HUES64 (cell line): Measurements from ENCODE around the gene TNIK.
A peak's percentile ranks its signal among the peaks of the same experiment; 100 is the strongest.
"Not testable (repeated sequence)": the region's sequence is repeated elsewhere in the genome, so short reads cannot be mapped to it uniquely, and the experiment has no call there.

ENCODE experiments used
- H3K27ac ChIP-seq: 2 replicates; pipeline ENCODE4 v1.7.0; 2013; ENCODE audit warnings: low read depth, low read length, inconsistent platforms
- H3K27me3 ChIP-seq: 2 replicates; pipeline ENCODE4 v1.6.1; 2013; ENCODE audit warnings: mild to moderate bottlenecking, low read length; ENCODE audit not compliant: insufficient read depth
- H3K36me3 ChIP-seq: 2 replicates; pipeline ENCODE4 v1.6.1; 2013; ENCODE audit warnings: mild to moderate bottlenecking, low read length; ENCODE audit not compliant: insufficient read depth
- H3K4me1 ChIP-seq: 2 replicates; pipeline ENCODE4 v1.6.1; 2013; ENCODE audit warnings: mild to moderate bottlenecking, low read length, moderate library complexity; ENCODE audit not compliant: insufficient read depth
- H3K4me3 ChIP-seq: 2 replicates; pipeline ENCODE4 v1.5.1; 2013; ENCODE audit warnings: mild to moderate bottlenecking, low read length, moderate library complexity
- H3K9ac ChIP-seq: 2 replicates; pipeline ENCODE4 v1.6.1; 2013; ENCODE audit warnings: mild to moderate bottlenecking, low read depth, low read length
- H3K9me3 ChIP-seq: 2 replicates; pipeline ENCODE4 v1.6.1; 2013; ENCODE audit warnings: low read depth, low read length; ENCODE audit not compliant: insufficient read depth
- WGBS: fragments of 150-250, 120-280 bp; methylation state at CpG from one replicate; pipeline ENCODE4 v1.1.7; 2013; ENCODE audit warnings: missing lambda C conversion rate; 5-methylcytosine and 5-hydroxymethylcytosine counted together

The TNIK gene

DNA sequence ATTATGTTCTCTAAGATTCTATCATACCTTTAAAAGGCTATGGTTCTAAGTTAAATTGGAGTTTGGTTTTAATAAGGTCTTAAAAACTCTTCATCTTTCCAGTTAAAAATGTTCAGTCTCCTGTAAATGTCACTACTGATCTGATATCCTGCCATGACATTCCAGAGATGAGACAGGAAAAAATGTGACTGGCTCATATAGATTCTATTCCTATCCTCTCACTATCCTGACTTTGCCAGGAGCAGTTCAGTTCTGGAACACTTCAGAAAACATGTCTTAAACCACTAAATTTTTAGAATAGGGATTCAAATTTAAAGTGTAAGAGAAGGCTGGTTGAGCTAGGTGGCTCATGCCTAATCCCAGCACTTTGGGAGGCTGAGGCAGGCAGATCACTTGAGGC, 170.9 kb downstream of the TNIK start:
- no peak overlapping the region for H3K27ac ChIP-seq
- H3K4me1 ChIP-seq = peaks cover 7% of the 10 kb centered on the region
- no peak overlapping the region for H3K4me3 ChIP-seq
- no peak overlapping the region for H3K9ac ChIP-seq
- no peaks in the 10 kb centered on the region for H3K36me3 ChIP-seq
- no peaks in the 10 kb centered on the region for H3K9me3 ChIP-seq
- no peaks in the 10 kb centered on the region for H3K27me3 ChIP-seq

DNA sequence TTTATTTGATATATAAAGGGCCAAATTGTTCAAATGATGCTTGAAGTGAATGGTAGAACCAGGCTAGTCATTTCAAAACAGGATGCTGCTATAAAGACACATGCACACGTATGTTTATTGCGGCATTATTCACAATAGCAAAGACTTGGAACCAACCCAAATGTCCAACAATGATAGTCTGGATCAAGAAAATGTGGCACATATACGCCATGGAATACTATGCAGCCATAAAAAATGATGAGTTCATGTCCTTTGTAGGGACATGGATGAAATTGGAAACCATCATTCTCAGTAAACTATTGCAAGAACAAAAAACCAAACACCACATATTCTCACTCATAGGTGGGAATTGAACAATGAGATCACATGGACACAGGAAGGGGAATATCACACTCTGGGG, 172.4 kb downstream of the TNIK start:
- WGBS = 100% methylated on average over 2 of the region's 3 CpGs
- not testable (repeated sequence) for H3K36me3 ChIP-seq, H3K4me3 ChIP-seq, H3K9me3 ChIP-seq, H3K9ac ChIP-seq, H3K27ac ChIP-seq, H3K27me3 ChIP-seq
- H3K4me1 ChIP-seq = peaks cover 16% of the 10 kb centered on the region

DNA sequence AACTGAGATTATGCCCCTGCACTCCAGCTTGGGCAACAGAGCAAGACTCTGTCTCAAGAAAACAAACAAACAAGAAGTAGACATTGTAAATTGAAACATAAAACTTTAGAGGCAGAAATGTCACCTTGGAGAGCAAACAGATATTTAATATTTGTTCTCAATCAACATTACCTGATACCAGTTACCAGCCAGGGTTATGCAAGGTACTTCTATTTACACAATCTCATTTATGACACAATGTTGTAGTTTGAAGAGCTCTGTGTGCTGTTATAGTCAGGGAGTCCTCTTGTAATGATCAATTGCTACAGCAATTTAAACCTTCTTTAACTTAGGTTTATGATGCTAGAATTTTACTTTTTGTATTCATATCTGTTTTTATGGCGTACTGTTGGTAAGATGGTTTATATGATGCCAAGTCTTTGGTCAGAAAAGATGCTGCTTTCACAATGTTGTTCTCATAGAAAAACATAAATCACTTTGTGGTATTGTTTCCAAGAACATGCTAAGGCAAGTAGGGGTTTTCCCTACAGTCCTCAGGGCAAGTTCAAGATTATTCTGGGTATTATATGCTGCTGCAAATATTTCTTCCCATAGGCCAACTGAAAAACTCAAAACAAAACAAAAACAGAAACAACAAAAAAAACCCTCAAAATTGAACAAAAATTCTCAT, 173.5 kb downstream of the TNIK start:
- Histone ChIP-seq H3K9ac (no peak overlapping the region), H3K9me3 (no peaks in the 10 kb centered on the region), H3K4me1 (peaks cover 16% of the 10 kb centered on the region), H3K27ac (no peak overlapping the region), H3K27me3 (no peaks in the 10 kb centered on the region), H3K4me3 (no peak overlapping the region), H3K36me3 (no peaks in the 10 kb centered on the region)
- 100% methylated on average over 1 of the region's 1 CpG for WGBS

DNA sequence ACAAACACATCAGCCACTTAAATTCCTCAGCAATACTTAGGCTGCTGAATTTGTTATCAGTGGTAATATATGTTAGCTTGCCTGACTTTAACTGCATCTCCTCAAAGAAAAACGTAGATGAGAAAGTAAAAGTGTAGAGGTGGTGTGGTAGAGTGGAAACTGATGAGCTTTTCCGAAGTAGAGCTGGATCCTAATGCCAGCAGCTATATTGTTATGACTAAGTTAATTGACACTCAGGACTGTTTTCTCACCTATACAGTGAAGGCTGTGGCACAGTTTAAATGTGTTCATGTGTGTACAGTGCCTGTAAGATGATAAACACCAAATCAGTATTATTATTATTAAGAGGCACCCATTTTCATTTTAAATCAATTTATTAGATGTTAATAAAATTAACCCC, 174.9 kb downstream of the TNIK start:
- Histone ChIP-seq H3K4me3 (no peak overlapping the region), H3K27ac (no peak overlapping the region), H3K27me3 (no peaks in the 10 kb centered on the region), H3K9ac (no peak overlapping the region), H3K4me1 (peaks cover 16% of the 10 kb centered on the region), H3K36me3 (no peaks in the 10 kb centered on the region), H3K9me3 (no peaks in the 10 kb centered on the region)
- WGBS = 85% methylated on average over 2 of the region's 2 CpGs

DNA sequence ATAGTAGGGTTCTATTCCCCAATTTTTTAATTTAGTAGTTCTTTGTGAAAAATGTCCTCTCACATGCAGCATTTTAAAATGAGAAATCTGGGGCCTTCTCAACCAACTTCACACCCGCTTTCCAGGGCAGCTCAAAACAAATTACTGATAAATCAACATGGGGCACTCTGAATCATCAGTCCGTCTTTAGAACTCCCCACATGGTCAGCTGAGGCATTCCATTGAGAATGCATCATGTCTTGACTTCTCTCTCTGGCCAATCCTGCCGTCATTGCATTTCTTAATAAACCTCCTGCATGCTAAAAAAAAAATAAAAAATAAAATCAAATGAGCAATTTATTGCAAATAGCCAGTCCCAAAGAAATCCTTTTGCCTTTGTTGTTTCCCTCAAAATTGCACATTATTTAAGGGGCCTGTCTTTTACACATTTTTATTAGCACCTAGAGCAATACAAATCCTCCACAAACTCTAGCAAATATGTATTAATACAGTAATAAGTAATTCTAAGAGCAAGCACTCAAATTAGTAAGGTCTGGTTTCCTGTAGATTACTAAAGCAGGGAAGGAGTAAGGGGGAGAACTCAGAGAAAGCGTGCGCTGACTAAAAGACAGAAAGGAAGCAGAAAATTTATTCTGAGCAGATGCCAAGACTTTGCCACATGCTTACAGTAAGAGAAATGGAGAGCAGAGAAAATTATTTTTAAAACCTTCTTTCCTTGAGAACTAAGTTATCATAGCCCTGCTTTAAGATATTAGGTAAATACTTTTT, 175.7 kb downstream of the TNIK start:
- H3K27me3 ChIP-seq = no peaks in the 10 kb centered on the region
- no peaks in the 10 kb centered on the region for H3K9me3 ChIP-seq
- H3K4me1 ChIP-seq = peaks cover 16% of the 10 kb centered on the region
- H3K4me3 ChIP-seq = no peak overlapping the region
- no peaks in the 10 kb centered on the region for H3K36me3 ChIP-seq
- H3K27ac ChIP-seq = no peak overlapping the region
- H3K9ac ChIP-seq = peak overlapping the region; percentile 38; the same call in 1 of the 2 replicates
- WGBS = 73% methylated on average over 5 of the region's 5 CpGs

DNA sequence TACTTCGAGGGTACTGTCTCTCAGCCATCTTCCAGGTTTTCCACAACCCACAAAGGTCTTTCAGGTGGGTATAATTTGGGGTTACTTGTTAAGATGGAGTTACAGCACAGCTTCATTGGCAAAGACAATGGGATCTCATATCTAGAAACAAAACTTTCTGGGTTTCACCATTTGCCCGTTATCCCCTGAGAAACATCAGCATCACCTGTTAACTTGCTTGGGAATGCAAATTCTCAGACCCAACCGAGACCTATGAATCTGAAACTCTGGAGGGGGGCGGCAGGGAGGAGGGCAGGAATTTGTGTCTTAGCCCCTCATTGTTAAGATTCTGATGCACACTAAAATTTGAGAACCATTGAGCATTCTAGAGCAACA, 176.4 kb downstream of the TNIK start:
- WGBS = 74% methylated on average over 4 of the region's 4 CpGs
- H3K27ac ChIP-seq = no peak overlapping the region

DNA sequence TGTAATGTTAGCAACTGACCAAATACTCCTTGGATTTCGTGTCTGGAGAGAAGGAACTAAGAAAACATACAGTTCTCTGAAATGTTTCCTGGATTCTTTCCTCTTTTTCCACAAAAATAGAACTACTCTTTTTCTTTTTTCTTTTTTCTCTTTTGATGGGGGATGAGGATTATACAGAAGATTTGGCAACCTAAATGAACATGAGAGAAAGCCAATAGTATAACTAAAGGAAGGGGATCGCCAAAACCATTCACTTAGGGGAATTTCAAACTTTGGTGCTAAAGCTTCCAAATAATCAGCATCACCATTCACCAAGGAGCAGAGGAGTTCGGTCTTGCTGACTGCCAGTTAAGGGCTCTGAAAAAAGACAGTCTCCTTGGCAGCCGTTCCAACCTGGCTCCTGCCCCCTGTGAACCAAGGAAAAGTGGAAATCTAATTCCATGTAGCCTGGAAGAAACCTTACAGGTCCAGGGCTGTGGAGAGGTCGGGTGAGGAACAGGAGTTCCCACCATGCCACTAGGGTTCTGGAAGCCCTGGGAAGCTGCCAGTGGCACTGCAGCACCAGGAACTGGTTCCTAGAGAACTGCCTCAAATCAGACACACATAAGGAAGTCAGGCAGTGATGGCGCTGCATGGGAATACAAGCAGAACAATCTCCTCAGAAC, 176.9 kb downstream of the TNIK start:
- no peak overlapping the region for H3K9ac ChIP-seq
- no peaks in the 10 kb centered on the region for H3K27me3 ChIP-seq
- no peaks in the 10 kb centered on the region for H3K9me3 ChIP-seq
- WGBS = 92% methylated on average over 6 of the region's 6 CpGs
- H3K36me3 ChIP-seq = no peaks in the 10 kb centered on the region
- peaks cover 16% of the 10 kb centered on the region for H3K4me1 ChIP-seq
- H3K27ac ChIP-seq = no peak overlapping the region
- no peak overlapping the region for H3K4me3 ChIP-seq

More for the DNA sequence above, 176.4 kb downstream of the TNIK start:
- Histone ChIP-seq H3K4me3 (no peak overlapping the region), H3K36me3 (no peaks in the 10 kb centered on the region), H3K9ac (no peak overlapping the region), H3K4me1 (peaks cover 16% of the 10 kb centered on the region), H3K9me3 (no peaks in the 10 kb centered on the region), H3K27me3 (no peaks in the 10 kb centered on the region)

DNA sequence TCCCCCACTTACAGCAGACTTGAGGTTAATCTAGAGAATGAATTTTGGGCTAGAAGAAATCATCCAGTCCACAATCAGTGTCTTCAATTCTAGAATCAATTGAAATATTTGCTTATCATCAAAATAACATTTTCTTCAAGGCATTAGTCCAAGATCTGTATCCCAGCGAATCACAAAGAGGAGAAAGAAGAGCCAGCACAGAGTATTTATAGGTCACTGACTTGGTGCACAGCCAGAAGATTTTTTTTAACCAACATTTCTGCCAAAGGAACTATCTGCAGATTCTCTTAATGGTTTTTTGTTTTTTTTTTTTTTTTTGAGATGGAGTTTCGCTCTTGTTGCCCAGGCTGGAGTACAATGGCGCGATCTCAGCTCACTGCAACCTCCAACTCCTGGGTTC, 178.2 kb downstream of the TNIK start:
- Histone ChIP-seq H3K27ac (no peak overlapping the region), H3K9ac (no peak overlapping the region), H3K36me3 (no peaks in the 10 kb centered on the region), H3K9me3 (no peaks in the 10 kb centered on the region), H3K4me3 (no peak overlapping the region), H3K27me3 (no peaks in the 10 kb centered on the region), H3K4me1 (peaks cover 23% of the 10 kb centered on the region)
- WGBS = 98% methylated on average over 4 of the region's 4 CpGs

DNA sequence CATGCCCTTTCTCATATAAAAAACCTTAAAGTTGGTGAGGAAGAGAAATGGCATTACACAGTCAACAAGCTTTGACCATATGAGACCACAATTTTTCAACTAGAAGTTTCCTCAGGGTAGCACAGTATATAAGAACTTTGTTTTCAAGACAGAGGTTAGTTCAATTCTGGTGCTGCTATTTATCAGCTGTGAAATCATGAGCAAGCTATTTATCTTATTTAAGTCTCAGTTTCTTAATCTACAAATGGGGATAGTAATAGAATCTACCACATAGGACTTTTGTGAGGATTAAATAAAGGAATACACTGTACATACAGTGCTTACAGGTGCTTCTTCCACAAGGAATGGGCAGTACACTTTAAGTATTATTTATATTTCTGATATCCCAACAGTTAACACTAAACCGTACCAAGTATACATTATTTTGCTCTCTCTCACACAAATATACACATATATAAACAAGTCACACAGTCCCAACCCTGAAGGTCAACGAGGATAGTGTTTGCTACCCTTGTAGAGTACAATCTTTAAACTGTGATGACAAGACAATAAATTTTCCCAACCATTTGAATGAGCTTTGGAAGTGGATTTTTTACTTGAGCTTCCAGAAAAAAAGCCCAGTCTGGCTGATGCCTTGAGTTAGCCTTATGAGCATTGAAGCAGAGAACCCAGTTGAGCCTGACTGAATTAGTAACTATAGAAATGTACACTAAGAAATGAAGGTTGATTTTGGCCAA, 178.8 kb downstream of the TNIK start:
- no peak overlapping the region for H3K27ac ChIP-seq
- WGBS = 100% methylated on average over 2 of the region's 2 CpGs
- H3K36me3 ChIP-seq = no peaks in the 10 kb centered on the region
- no peak overlapping the region for H3K4me3 ChIP-seq
- no peak overlapping the region for H3K9ac ChIP-seq
- H3K4me1 ChIP-seq = peaks cover 23% of the 10 kb centered on the region
- no peaks in the 10 kb centered on the region for H3K9me3 ChIP-seq
- no peaks in the 10 kb centered on the region for H3K27me3 ChIP-seq

DNA sequence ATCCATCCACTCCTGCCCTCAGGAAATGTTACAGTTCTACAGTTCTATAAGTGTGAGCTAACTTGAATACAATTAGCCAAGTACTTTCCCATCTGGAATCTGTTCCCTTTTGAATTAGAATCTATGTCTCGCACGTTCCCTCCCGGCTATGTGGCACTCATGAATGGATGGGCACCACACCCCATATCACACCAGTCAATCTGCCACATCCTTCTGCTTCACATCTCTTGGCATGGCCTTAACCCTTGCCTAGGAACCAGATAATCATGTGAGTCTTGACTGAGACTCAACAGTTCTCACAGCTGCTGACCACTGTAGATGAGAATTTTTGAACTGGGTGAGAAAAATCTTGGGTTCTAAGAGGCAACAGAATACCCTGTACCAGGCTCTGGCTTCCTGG, 180.2 kb downstream of the TNIK start:
- no peak overlapping the region for H3K9ac ChIP-seq
- peaks cover 23% of the 10 kb centered on the region for H3K4me1 ChIP-seq
- H3K27ac ChIP-seq = no peak overlapping the region
- WGBS = 95% methylated on average over 3 of the region's 3 CpGs
- H3K4me3 ChIP-seq = no peak overlapping the region
- H3K36me3 ChIP-seq = no peaks in the 10 kb centered on the region
- no peaks in the 10 kb centered on the region for H3K9me3 ChIP-seq
- no peaks in the 10 kb centered on the region for H3K27me3 ChIP-seq

DNA sequence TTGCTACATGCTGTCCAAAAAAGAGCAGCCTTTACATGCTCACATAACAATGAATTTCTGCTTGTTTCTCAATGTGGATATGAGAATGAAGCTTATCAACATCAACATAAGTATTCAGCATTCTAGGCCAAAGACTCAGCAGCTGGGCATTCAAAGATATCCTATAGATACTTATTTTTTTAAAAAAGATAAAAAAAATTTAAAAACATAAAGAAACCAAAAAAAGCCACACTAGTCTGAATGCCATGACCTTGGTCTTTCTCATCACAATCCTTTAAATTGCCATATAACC, 182.0 kb downstream of the TNIK start:
- Histone ChIP-seq H3K27me3 (no peaks in the 10 kb centered on the region), H3K9ac (no peak overlapping the region), H3K4me3 (no peak overlapping the region), H3K9me3 (no peaks in the 10 kb centered on the region), H3K4me1 (peaks cover 15% of the 10 kb centered on the region), H3K27ac (no peak overlapping the region), H3K36me3 (no peaks in the 10 kb centered on the region)
